ENCODE results near the gene ATAD5. TPM values are rescaled to one million over a fixed set of nuclear protein-coding genes. Genes with fewer than 3 reads are reported as not detected.

ATAD5 gene
- total RNA-seq, 1 donor from 2014 or later: 0.45 TPM

- DNase-seq (ENCODE audit: low spot score): no peak
- ATAC-seq: no peak
Measured at GRCh38 chr17:30823421-30823820, 8.3 kb upstream of the ATAD5 start.

- DNase-seq (ENCODE audit: low spot score) (no peak), ATAC-seq (peak; percentile 13)
Measured at GRCh38 chr17:30824002-30824355, 7.8 kb upstream of the ATAD5 start.

GRCh38 chr17:30824356-30825145 is 7.2 kb upstream of the ATAD5 start, which contains the start of gene CRLF3:
TSS of gene CRLF3 (minus strand) at chr17:30824692. CDS start at chr17:30824651, 41 bp downstream.
- ATAC-seq: peak; percentile 98

DNA sequence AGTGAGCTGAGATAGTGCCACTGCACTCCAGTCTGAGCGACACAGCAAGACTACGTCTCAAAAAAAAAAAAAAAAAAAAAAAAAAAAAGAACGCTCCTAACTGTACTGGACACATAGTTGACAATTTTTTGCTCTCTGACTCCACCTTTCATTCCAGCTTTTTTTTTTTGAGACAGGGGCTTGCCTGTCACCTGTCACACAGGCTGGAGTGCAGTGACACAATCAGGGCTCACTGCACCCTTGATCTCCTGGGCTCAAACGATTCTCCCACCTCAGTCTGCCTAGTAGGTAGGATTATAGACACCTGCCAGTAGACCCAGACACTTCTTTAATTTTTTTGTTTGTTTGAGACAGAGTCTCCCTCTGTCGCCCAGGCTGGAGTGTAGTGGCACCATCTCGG is 4.7 kb upstream of the ATAD5 start:
- no peak for ATAC-seq

More at GRCh38 chr17:30824356-30825145, 7.2 kb upstream of the ATAD5 start, which contains the start of gene CRLF3:
- peak; percentile 90 for DNase-seq (ENCODE audit: low spot score)

DNA sequence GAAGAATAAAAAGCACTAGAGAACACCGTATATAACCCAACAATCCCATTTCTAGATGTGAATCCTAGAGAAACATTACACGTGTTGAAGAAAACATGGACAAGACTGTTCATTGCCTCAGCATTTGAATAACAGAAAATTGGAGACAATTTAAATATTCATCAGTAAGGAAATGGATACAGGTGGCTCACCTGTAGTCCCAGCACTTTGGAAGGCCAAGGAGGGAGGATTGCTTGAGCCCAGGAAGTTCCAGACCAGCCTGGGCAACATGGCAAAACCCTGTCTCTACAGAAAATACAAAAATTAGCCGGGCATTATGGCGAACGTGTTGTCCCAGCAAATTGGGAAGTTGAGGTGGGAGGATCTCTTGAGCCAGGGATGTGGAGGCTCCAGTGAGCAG is 2.7 kb upstream of the ATAD5 start:
- DNase-seq (ENCODE audit: low spot score) (no peak), ATAC-seq (no peak)

More for the DNA sequence above, 4.7 kb upstream of the ATAD5 start:
- DNase-seq (ENCODE audit: low spot score): no peak

- peak; percentile 50 for ATAC-seq
Measured at GRCh38 chr17:30831257-30831656, 509 bp upstream of the ATAD5 start.

GRCh38 chr17:30832438-30833124 is 815 bp downstream of the ATAD5 start:
- no peak for DNase-seq (ENCODE audit: low spot score)
- no peak for ATAC-seq

More at GRCh38 chr17:30831257-30831656, 509 bp upstream of the ATAD5 start:
- no peak for DNase-seq (ENCODE audit: low spot score)

GRCh38 chr17:30838202-30838807 is 6.5 kb downstream of the ATAD5 start:
- DNase-seq (ENCODE audit: low spot score): no peak
- peak; percentile 86 for ATAC-seq

GRCh38 chr17:30840771-30841170 is 9.0 kb downstream of the ATAD5 start:
- DNase-seq (ENCODE audit: low spot score) (no peak), ATAC-seq (no peak)

GRCh38 chr17:30848021-30848420 is 16.3 kb downstream of the ATAD5 start:
- ATAC-seq (no peak), DNase-seq (ENCODE audit: low spot score) (no peak)

DNA sequence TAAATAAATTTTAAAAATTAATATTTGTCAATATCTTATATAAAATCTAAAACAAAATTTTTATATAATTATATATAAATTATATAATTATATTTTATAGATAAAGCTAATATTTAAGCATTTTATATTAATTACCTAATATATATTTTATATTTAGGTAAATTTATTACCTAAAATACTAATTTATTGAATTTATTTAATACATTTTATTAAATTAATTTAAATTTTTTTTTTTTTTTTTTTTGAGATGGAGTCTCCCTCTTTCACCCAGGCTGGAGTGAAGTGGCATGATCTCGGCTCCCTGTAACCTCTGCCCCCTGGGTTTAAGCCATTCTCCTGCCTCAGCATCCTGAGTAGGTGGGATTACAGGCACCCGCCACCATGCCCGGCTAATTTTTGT is 22.4 kb downstream of the ATAD5 start:
- DNase-seq (ENCODE audit: low spot score) (no peak), ATAC-seq (no peak)

DNA sequence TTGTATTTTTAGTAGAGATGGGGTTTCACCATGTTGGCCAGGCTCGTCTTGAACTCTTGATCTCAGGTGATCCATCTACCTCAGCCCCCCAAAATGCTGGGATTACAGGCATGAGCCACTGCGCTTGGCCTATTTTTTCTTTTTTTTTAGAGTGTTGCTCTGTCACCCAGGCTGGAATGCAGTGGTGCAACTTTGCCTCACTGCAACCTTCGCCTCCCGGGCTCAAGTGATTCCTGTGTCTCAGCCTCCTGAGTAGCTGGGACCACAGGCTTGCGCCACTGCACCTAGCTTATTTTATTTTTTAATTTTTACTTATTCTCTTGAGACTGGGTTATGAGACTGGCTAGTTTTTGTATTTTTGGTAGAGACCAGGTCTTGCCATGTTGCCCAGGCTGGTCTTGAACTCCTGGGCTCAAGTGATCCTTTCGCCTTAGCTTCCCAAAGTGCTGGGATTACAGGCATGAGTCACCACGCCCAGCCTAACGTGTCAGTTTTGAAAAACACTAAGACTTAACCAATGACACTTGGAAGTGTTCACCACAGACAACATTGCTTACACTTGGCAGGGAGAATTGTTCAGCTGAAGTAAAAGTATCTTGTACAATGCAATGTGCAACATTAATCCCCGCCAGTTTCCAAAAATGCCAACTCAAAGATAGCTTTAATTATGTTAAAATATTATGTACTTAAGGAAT is 26.9 kb downstream of the ATAD5 start:
- DNase-seq (ENCODE audit: low spot score) (no peak), ATAC-seq (no peak)

- no peak for DNase-seq (ENCODE audit: low spot score)
- ATAC-seq: no peak
Measured at GRCh38 chr17:30864636-30865035, 32.9 kb downstream of the ATAD5 start.

DNA sequence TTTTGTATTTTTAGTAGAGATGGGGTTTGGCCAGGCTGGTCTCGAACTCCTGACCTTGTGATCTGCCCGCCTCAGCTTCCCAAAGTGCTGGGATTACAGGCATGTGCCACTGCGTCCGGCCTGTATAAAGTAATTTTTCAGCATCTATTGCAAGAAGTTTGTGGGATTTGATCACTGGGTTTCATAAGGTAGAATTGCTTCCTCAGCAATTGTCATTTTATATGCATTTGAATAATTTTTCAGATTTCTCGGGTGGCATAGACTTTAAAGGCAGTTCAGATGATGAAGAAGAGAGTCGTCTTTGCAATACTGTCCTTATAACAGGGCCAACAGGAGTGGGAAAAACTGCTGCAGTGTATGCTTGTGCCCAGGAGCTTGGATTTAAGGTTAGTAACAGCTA is 37.2 kb downstream of the ATAD5 start:
- no peak for ATAC-seq

GRCh38 chr17:30886187-30886586 is 54.4 kb downstream of the ATAD5 start:
- no peak for DNase-seq (ENCODE audit: low spot score)
- no peak for ATAC-seq

More for the DNA sequence above, 37.2 kb downstream of the ATAD5 start:
- DNase-seq (ENCODE audit: low spot score): no peak

DNA sequence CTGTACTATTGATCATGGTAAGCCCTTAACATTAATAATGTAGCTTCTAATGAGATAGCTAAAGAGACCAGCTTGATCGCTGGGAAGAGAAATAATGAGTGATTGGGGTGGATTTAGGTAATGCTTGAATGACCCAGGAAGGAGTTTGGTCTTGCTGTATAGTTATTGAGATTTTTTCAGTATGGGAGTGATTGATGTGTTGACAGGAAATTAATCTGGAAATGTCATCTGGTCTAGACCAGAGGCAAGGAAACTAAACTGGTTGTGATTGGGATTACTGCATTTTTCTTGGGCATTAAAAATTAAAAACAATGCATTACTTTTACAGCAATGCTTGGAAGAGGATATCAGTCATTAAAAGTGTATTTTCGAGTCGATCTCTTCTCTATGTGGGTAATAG is 62.5 kb downstream of the ATAD5 start:
- DNase-seq (ENCODE audit: low spot score) (no peak), ATAC-seq (no peak)

DNA sequence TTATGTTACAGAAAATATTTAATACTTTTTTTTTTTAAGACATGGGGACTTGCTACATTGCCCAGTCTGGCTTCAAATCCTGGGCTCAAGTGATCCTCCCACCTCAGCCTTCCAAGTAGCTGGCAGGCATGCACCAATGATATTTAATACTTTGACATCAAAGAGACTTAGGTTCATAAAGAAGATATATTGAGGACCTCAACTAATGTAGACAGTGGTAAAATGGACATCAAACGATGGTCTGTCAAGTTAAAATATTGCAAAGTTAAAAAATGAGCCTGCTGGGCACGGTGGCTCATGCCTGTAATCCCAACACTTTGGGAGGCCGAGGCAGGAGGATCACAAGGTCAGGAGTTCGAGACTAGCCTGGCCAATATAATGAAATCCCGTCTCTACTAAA is 65.5 kb downstream of the ATAD5 start:
- ATAC-seq (no peak), DNase-seq (ENCODE audit: low spot score) (no peak)

GRCh38 chr17:30905742-30906100 is 74.0 kb downstream of the ATAD5 start:
- peak; percentile 54 for ATAC-seq

GRCh38 chr17:30906101-30906911 is 74.5 kb downstream of the ATAD5 start, which contains the start of gene TEFM:
TSS of gene TEFM (minus strand) at chr17:30906238. CDS start at chr17:30906198, 40 bp downstream.
- ATAC-seq: peak; percentile 98
- peak; percentile 92 for DNase-seq (ENCODE audit: low spot score)

More at GRCh38 chr17:30905742-30906100, 74.0 kb downstream of the ATAD5 start:
- DNase-seq (ENCODE audit: low spot score): no peak
